WI38 (cell line): ENCODE data around the gene KRTAP20-1.

Experiments
- H3K4me3 ChIP-seq: 2 replicates; pipeline ENCODE4 v1.5.1; 2011; ENCODE audit warnings: low read depth, mild to moderate bottlenecking, control low read depth, low read length
- CTCF ChIP-seq: IDR thresholded peaks from 2 replicates; pipeline ENCODE4 v1.5.1; 2012; ENCODE audit warnings: low read depth, mild to moderate bottlenecking, control low read depth, low read length

Gene KRTAP20-1

GRCh38 chr21:30616125-30616524 lies at the start of gene KRTAP20-1:
Gene KRTAP20-1, plus strand, starts transcription at chr21:30616425. Its CDS starts 30 bp downstream, at chr21:30616455.
- no peak for TF ChIP-seq CTCF
- H3K4me3 ChIP-seq: no peak within 1 kb of the TSS

- no peak overlapping the region for H3K4me3 ChIP-seq
- TF ChIP-seq CTCF: no peak
Observed at GRCh38 chr21:30567617-30568016, 48.6 kb upstream of the KRTAP20-1 start.

GRCh38 chr21:30577766-30578165 lies 38.5 kb upstream of the KRTAP20-1 start:
- no peak overlapping the region for H3K4me3 ChIP-seq
- TF ChIP-seq CTCF: no peak

GRCh38 chr21:30579346-30579745 lies 36.9 kb upstream of the KRTAP20-1 start:
- no peak overlapping the region for H3K4me3 ChIP-seq
- TF ChIP-seq CTCF: no peak

- no peak overlapping the region for H3K4me3 ChIP-seq
Observed at GRCh38 chr21:30580132-30580531, 36.1 kb upstream of the KRTAP20-1 start.

GRCh38 chr21:30582870-30583269 lies 33.4 kb upstream of the KRTAP20-1 start:
- H3K4me3 ChIP-seq: no peak overlapping the region
- TF ChIP-seq CTCF: no peak

More at GRCh38 chr21:30580132-30580531, 36.1 kb upstream of the KRTAP20-1 start:
- TF ChIP-seq CTCF: no peak

GRCh38 chr21:30590297-30590696 lies 25.9 kb upstream of the KRTAP20-1 start, which contains the start of gene KRTAP22-2:
Gene KRTAP22-2, minus strand, starts transcription at chr21:30590397.
- no peak within 1 kb of the TSS for H3K4me3 ChIP-seq
- no peak for TF ChIP-seq CTCF
